ENCODE results near the gene HGS. TPM values are rescaled to one million over a fixed set of nuclear protein-coding genes. Genes with fewer than 3 reads are reported as not detected.

The HGS gene
- total and polyA plus RNA-seq, 2 of the 4 experiments (the other 2 are of a cell fraction) = 52.5 to 137 TPM

- Histone ChIP-seq H4K20me1 (ENCODE audit: insufficient read depth, low read length) (peaks cover 4% of the 10 kb centered on the region; the same call in 1 of the 2 replicates), H2BK20ac (ENCODE audit: low read depth, low read length) (no peak overlapping the region), H3K4ac (ENCODE audit: low read depth, low read length) (peak overlapping the region; percentile 91), H2BK120ac (ENCODE audit: low read depth, low read length) (no peak overlapping the region; the same call in 1 of the 2 replicates), H3K27ac (ENCODE audit: insufficient read depth, low read length) (peak overlapping the region; percentile 79), H3K14ac (replicated peaks; ENCODE audit: low read depth, low read length) (peak overlapping the region; percentile 91), H3K56ac (ENCODE audit: extremely low read depth, insufficient read depth, low read length) (peak overlapping the region; percentile 61), H4K8ac (ENCODE audit: low read depth in 2 of 2, low read length in 2 of 2) (peak overlapping the region; percentile 96 to 100), H3K4me3 (ENCODE audit: insufficient read depth, low read depth, low read length) (peak overlapping the region; percentile 75), H2BK15ac (ENCODE audit: low read depth, low read length) (no peak overlapping the region), H2BK5ac (ENCODE audit: low read depth, low read length, poor library complexity, severe bottlenecking) (peak overlapping the region; percentile 43), H3K4me2 (ENCODE audit: low read depth, low read length) (peak overlapping the region; percentile 90), H3K9me1 (ENCODE audit: insufficient read depth, low read length) (peaks cover 17% of the 10 kb centered on the region), H2AK9ac (replicated peaks; ENCODE audit: low read depth, low read length, poor library complexity) (peak overlapping the region; percentile 98), H4K5ac (ENCODE audit: low read depth, low read length) (peak overlapping the region; percentile 66), H2AK5ac (ENCODE audit: low read depth, low read length) (peak overlapping the region; percentile 98), H3K4me1 (ENCODE audit: control insufficient read depth, insufficient read depth, low read length) (peaks cover 10% of the 10 kb centered on the region), H3K79me1 (ENCODE audit: low read depth in 1 of 2, low read length in 2 of 2) (peaks cover 29 to 49% of the 10 kb centered on the region in 2 experiments), H3K18ac (ENCODE audit: low read depth, low read length) (no peak overlapping the region; the same call in 1 of the 2 replicates), H4K91ac (ENCODE audit: insufficient read depth, low read depth, low read length) (peak overlapping the region; percentile 89), H3K36me3 (ENCODE audit: control insufficient read depth, insufficient read depth, low read length) (peaks cover 25% of the 10 kb centered on the region), H3K9ac (ENCODE audit: low read depth, low read length) (peak overlapping the region; percentile 84), H3K9me3 (ENCODE audit: control insufficient read depth, insufficient read depth, low read length) (no peaks in the 10 kb centered on the region), H3K23ac (ENCODE audit: low read depth, low read length) (peak overlapping the region; percentile 87), H3K27me3 (ENCODE audit: control insufficient read depth, insufficient read depth, low read length) (no peaks in the 10 kb centered on the region), H2AFZ (replicated peaks; ENCODE audit: low read length, poor library complexity) (peak overlapping the region; percentile 96)
- intact Hi-C loops (cut with micrococcal nuclease) = loop anchor here (1.0 kb wide), 1 partner anchor 29 kb away; the partner anchor contains the start of genes NPLOC4 and TSPAN10
- DNase-seq = peak; percentile 9
- 0% methylated on average over 5 of the region's 16 CpGs; no CpG with 5 or more reads in 1 of the 2 experiments for WGBS, 2 experiments (ENCODE audit: extremely low coverage in 2 of 2, insufficient read length in 1 of 2)
- no TSS peak for BruUV-seq (replicated peaks)
- dilution Hi-C loops (cut with HindIII; ENCODE audit: low sequenced_read_pairs, unreplicated experiment) = no loop called here
- in situ Hi-C loops (cut with MboI; ENCODE audit: low sequenced_read_pairs) = no loop called here
- no peak; the same call in 1 of the 2 replicates for ATAC-seq (ENCODE audit: low read depth)
- TF ChIP-seq MXI1 (IDR thresholded peaks at IDR 0.05; ENCODE audit: borderline replicate concordance, low read depth, low read length) (no peak; the same call in 1 of the 2 replicates), USF2 (IDR thresholded peaks at IDR 0.05; ENCODE audit: low read depth, low read length) (no peak), RCOR1 (IDR thresholded peaks at IDR 0.05; ENCODE audit: insufficient replicate concordance, low read length) (no peak), RAD21 (IDR thresholded peaks at IDR 0.05; ENCODE audit: low read length) (no peak), RFX5 (IDR thresholded peaks at IDR 0.05; ENCODE audit: low read depth, low read length) (no peak), CEBPB (IDR thresholded peaks at IDR 0.05; ENCODE audit: low read depth, low read length) (no peak), SMC3 (IDR thresholded peaks at IDR 0.05; ENCODE audit: low read depth, low read length) (no peak), CHD1 (IDR thresholded peaks at IDR 0.05; ENCODE audit: low read depth, low read length) (no peak), FOS (IDR thresholded peaks at IDR 0.05; ENCODE audit: low read depth, low read length) (no peak), NFE2L2 (IDR thresholded peaks at IDR 0.05; ENCODE audit: low read depth, low read length) (no peak), MAFK (IDR thresholded peaks at IDR 0.05; ENCODE audit: low read depth, low read length) (no peak), BHLHE40 (IDR thresholded peaks at IDR 0.05; ENCODE audit: low read depth, low read length) (no peak), POLR2A (IDR thresholded peaks at IDR 0.05; ENCODE audit: low read depth, low read length) (no peak), MAZ (IDR thresholded peaks at IDR 0.05; ENCODE audit: borderline replicate concordance, low read depth, low read length) (no peak)
- TF ChIP-seq, protein P1, sequence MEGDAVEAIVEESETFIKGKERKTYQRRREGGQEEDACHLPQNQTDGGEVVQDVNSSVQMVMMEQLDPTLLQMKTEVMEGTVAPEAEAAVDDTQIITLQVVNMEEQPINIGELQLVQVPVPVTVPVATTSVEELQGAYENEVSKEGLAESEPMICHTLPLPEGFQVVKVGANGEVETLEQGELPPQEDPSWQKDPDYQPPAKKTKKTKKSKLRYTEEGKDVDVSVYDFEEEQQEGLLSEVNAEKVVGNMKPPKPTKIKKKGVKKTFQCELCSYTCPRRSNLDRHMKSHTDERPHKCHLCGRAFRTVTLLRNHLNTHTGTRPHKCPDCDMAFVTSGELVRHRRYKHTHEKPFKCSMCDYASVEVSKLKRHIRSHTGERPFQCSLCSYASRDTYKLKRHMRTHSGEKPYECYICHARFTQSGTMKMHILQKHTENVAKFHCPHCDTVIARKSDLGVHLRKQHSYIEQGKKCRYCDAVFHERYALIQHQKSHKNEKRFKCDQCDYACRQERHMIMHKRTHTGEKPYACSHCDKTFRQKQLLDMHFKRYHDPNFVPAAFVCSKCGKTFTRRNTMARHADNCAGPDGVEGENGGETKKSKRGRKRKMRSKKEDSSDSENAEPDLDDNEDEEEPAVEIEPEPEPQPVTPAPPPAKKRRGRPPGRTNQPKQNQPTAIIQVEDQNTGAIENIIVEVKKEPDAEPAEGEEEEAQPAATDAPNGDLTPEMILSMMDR (conservative IDR thresholded peaks at IDR 0.05; ENCODE audit: low read depth, low read length) = no peak
- TF ChIP-seq, protein P2, sequence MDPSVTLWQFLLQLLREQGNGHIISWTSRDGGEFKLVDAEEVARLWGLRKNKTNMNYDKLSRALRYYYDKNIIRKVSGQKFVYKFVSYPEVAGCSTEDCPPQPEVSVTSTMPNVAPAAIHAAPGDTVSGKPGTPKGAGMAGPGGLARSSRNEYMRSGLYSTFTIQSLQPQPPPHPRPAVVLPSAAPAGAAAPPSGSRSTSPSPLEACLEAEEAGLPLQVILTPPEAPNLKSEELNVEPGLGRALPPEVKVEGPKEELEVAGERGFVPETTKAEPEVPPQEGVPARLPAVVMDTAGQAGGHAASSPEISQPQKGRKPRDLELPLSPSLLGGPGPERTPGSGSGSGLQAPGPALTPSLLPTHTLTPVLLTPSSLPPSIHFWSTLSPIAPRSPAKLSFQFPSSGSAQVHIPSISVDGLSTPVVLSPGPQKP (IDR thresholded peaks at IDR 0.05; ENCODE audit: borderline replicate concordance, low read depth, low read length) = no peak
- CTCF ChIA-PET = no interaction called here
- POLR2A ChIA-PET (ENCODE audit: unreplicated experiment) = no interaction called here
These were observed 17.8 kb upstream of the HGS start for GRCh38 chr17:81666092-81666341.
